ENCODE data around the gene ALDH3B2.

DNA sequence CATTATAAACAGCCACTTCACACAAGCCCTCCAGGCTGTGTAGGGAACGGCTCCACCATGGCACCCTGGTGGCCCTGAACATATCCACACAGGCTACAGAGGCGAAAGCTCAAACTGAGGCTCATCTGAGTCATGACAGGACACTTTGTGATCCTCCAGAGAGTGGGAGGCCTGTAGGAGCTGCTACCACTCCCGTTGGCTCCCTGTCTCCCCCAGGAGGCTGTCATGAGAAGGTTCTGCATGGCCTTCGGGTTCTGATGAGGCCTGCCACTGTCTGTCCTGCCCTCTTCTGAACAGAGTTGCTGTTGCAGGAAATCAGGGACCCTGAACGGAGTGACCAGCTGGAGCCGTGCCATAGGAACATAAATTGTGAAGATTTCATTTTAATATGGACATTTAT is 23.8 kb upstream of the ALDH3B2 start:
- no peak for TF ChIP-seq POLR2A (IDR thresholded peaks at IDR 0.05; ENCODE audit: low read depth, low read length)
- no peak for TF ChIP-seq POLR2AphosphoS5 (IDR thresholded peaks at IDR 0.05; ENCODE audit: low read depth, low read length)
- no peak for TF ChIP-seq TAF1 (IDR thresholded peaks at IDR 0.05; ENCODE audit: borderline replicate concordance, low read depth, low read length)

Measured in GM12892 (cell line).